ENCODE data around the gene GULP1.

GULP1 gene

DNA sequence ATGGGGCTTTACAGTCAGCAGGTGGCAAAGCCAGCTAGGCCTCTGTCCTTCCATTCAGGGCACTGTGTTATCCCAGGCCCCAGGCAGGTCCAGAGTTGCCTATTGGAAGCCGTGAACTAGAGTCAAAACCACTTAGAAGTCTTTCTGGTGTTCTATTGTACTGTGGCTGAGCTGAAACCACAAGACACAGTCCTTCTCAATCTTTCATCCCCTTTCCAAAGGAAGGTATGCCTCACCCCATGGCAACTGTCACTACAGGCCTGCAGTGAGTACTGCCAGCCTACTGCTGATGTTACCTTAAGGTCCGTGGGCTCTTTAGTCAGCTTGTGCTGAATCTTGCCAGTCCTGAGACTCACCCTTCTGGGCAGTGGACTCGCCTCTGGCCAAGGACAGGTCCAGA, 181.6 kb downstream of the GULP1 start:
- H3K4me3 ChIP-seq (ENCODE audit: severe bottlenecking): no peak overlapping the region
- no peaks in the 10 kb centered on the region for H3K9me3 ChIP-seq (ENCODE audit: severe bottlenecking)
- no peak for ATAC-seq (ENCODE audit: low read depth)
- H3K27ac ChIP-seq (ENCODE audit: poor library complexity, severe bottlenecking): no peak overlapping the region
- TF ChIP-seq, protein P1, sequence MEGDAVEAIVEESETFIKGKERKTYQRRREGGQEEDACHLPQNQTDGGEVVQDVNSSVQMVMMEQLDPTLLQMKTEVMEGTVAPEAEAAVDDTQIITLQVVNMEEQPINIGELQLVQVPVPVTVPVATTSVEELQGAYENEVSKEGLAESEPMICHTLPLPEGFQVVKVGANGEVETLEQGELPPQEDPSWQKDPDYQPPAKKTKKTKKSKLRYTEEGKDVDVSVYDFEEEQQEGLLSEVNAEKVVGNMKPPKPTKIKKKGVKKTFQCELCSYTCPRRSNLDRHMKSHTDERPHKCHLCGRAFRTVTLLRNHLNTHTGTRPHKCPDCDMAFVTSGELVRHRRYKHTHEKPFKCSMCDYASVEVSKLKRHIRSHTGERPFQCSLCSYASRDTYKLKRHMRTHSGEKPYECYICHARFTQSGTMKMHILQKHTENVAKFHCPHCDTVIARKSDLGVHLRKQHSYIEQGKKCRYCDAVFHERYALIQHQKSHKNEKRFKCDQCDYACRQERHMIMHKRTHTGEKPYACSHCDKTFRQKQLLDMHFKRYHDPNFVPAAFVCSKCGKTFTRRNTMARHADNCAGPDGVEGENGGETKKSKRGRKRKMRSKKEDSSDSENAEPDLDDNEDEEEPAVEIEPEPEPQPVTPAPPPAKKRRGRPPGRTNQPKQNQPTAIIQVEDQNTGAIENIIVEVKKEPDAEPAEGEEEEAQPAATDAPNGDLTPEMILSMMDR (IDR thresholded peaks at IDR 0.05; ENCODE audit: poor library complexity, severe bottlenecking): no peak
- no peaks in the 10 kb centered on the region for H3K27me3 ChIP-seq (ENCODE audit: insufficient read depth, poor library complexity, severe bottlenecking)
- H3K4me1 ChIP-seq (ENCODE audit: insufficient read depth, poor library complexity, severe bottlenecking): no peaks in the 10 kb centered on the region
- no peak for DNase-seq (ENCODE audit: low spot score)
- no peaks in the 10 kb centered on the region for H3K36me3 ChIP-seq (ENCODE audit: low read depth)

DNA sequence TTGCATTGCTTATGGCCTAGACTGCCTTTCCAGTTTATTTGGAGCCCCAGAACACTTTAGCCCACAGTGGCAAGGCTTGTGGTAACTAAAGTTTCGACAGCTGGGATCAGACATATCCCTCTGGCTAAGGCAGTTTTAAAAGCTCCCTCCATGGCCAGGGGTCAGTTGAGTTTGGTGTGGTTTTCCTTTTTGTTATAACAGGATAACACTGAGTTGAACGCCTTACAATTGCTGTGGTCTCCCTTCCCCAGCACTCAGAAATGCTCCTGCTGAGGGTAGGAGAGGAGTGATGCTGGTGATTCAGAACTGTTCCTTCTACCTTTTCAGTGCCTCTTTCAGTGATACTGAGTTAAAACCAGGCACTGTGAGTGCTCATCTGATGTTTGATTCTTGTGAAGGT, 182.6 kb downstream of the GULP1 start:
- no peak overlapping the region for H3K4me3 ChIP-seq (ENCODE audit: severe bottlenecking)
- H3K9me3 ChIP-seq (ENCODE audit: severe bottlenecking): no peaks in the 10 kb centered on the region
- no peaks in the 10 kb centered on the region for H3K27me3 ChIP-seq (ENCODE audit: insufficient read depth, poor library complexity, severe bottlenecking)
- no peak overlapping the region for H3K27ac ChIP-seq (ENCODE audit: poor library complexity, severe bottlenecking)
- DNase-seq (ENCODE audit: low spot score) (no peak), ATAC-seq (ENCODE audit: low read depth) (no peak)
- TF ChIP-seq, protein P1 (IDR thresholded peaks at IDR 0.05; ENCODE audit: poor library complexity, severe bottlenecking): no peak
- H3K4me1 ChIP-seq (ENCODE audit: insufficient read depth, poor library complexity, severe bottlenecking): no peaks in the 10 kb centered on the region
- H3K36me3 ChIP-seq (ENCODE audit: low read depth): no peaks in the 10 kb centered on the region

DNA sequence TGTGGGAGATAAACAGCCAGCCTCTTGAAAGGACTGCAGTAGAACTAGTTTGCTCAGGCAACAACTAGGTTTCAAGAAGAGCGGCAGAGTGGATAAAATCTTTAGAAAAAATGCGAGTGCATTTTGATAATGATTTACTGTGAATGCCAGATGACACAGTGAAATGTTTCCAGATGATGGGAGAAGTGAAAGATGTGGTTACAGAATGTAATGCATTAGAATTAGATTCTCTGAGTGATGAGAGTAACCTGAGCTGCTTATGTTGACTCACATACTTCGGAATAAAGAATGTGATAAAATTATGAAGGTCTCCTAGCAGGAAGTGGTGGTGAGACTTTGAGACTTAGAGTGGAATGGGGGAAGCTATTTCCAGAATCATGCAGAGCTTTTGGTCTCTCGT, 184.3 kb downstream of the GULP1 start:
- Histone ChIP-seq H3K27ac (ENCODE audit: poor library complexity, severe bottlenecking) (no peak overlapping the region), H3K4me3 (ENCODE audit: severe bottlenecking) (no peak overlapping the region), H3K27me3 (ENCODE audit: insufficient read depth, poor library complexity, severe bottlenecking) (no peaks in the 10 kb centered on the region), H3K4me1 (ENCODE audit: insufficient read depth, poor library complexity, severe bottlenecking) (no peaks in the 10 kb centered on the region), H3K9me3 (ENCODE audit: severe bottlenecking) (no peaks in the 10 kb centered on the region), H3K36me3 (ENCODE audit: low read depth) (no peaks in the 10 kb centered on the region)
- DNase-seq (ENCODE audit: low spot score) (no peak), ATAC-seq (ENCODE audit: low read depth) (peak; percentile 51; the same call in 1 of the 3 replicates)
- TF ChIP-seq, protein P1 (IDR thresholded peaks at IDR 0.05; ENCODE audit: poor library complexity, severe bottlenecking): no peak

DNA sequence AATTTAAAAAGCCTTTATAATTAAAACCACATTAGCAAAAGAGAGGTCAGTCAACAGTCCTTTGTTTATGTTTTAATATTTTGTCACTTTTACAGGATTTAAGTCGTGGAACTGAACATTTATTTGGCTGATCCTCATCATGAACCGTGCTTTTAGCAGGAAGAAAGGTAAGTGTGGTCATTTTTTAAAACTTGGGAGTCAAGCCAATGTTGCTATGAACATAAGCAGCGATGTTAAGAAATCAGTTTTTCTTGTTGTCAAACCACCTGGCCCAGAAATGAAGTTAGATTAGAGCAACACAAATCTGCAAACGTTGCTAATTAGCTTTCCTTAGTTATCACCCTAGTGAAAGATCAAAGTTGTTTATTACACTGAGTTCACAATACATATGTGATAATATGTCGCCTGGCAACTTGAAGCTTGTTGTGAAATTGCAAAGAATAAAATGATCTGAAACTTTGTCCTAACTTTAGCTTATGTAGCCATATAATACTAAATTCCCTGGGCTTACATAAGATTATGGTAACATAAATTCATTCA, 186.0 kb downstream of the GULP1 start:
- TF ChIP-seq, protein P1 (IDR thresholded peaks at IDR 0.05; ENCODE audit: poor library complexity, severe bottlenecking): no peak
- DNase-seq (ENCODE audit: low spot score) (no peak), ATAC-seq (ENCODE audit: low read depth) (no peak)
- Histone ChIP-seq H3K4me1 (ENCODE audit: insufficient read depth, poor library complexity, severe bottlenecking) (no peaks in the 10 kb centered on the region), H3K27me3 (ENCODE audit: insufficient read depth, poor library complexity, severe bottlenecking) (no peaks in the 10 kb centered on the region), H3K36me3 (ENCODE audit: low read depth) (no peaks in the 10 kb centered on the region), H3K9me3 (ENCODE audit: severe bottlenecking) (no peaks in the 10 kb centered on the region), H3K4me3 (ENCODE audit: severe bottlenecking) (no peak overlapping the region), H3K27ac (ENCODE audit: poor library complexity, severe bottlenecking) (no peak overlapping the region)

DNA sequence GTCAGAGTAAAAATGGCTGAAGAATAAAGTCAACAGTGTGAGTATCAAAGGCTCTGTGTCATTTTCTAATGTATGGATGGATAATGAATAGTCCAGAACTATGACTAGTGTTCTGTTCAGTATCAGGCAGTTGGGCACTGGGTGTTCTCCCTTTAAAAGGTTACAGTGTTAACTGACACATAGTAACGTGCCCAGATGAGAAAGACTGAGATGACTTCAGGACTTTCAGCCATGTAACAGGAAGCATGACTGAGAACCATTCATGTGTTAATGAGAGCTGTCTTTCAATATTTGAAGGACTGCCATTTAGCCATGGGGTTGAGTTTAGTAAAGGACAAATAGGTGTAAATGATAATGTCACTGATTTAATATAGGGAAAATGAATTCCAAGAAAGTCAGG, 187.1 kb downstream of the GULP1 start:
- Histone ChIP-seq H3K36me3 (ENCODE audit: low read depth) (no peaks in the 10 kb centered on the region), H3K27me3 (ENCODE audit: insufficient read depth, poor library complexity, severe bottlenecking) (no peaks in the 10 kb centered on the region), H3K27ac (ENCODE audit: poor library complexity, severe bottlenecking) (no peak overlapping the region), H3K4me3 (ENCODE audit: severe bottlenecking) (no peak overlapping the region), H3K4me1 (ENCODE audit: insufficient read depth, poor library complexity, severe bottlenecking) (no peaks in the 10 kb centered on the region), H3K9me3 (ENCODE audit: severe bottlenecking) (no peaks in the 10 kb centered on the region)
- ATAC-seq (ENCODE audit: low read depth) (no peak), DNase-seq (ENCODE audit: low spot score) (no peak)
- TF ChIP-seq, protein P1 (IDR thresholded peaks at IDR 0.05; ENCODE audit: poor library complexity, severe bottlenecking): no peak

Measured in RWPE2 (cell line).